ENCODE data around the gene MKRN3. TPM values are rescaled to one million over a fixed set of nuclear protein-coding genes. Genes with fewer than 3 reads are reported as not detected.

The MKRN3 gene
- total RNA-seq, 6 experiments from 2014 or later = 0.24 to 0.44 TPM; not detected in 4

GRCh38 chr15:23566071-23566554 lies 639 bp downstream of the MKRN3 start:
- DNase-seq (no peak), ATAC-seq (no peak)
- H3K4me3 ChIP-seq = no peak overlapping the region
- no peaks in the 10 kb centered on the region for H3K36me3 ChIP-seq
- TF ChIP-seq POLR2A (IDR thresholded peaks at IDR 0.05) = no peak
- no peak for TF ChIP-seq CTCF (IDR thresholded peaks at IDR 0.05)
- H3K9me3 ChIP-seq = no peaks in the 10 kb centered on the region
- intact Hi-C loops (cut with DNase I) = no loop called here
- no peak overlapping the region for H3K27ac ChIP-seq
- no peaks in the 10 kb centered on the region for H3K4me1 ChIP-seq
- no peaks in the 10 kb centered on the region for H3K27me3 ChIP-seq
- WGBS (ENCODE audit: insufficient coverage, low coverage, low lambda C conversion rate, missing lambda C conversion rate) = 57% methylated on average over 4 of the region's 22 CpGs

GRCh38 chr15:23566651-23567050 lies 1.2 kb downstream of the MKRN3 start:
- no peak for DNase-seq
- no peaks in the 10 kb centered on the region for H3K36me3 ChIP-seq
- no peak overlapping the region for H3K27ac ChIP-seq
- no peak overlapping the region for H3K4me3 ChIP-seq
- intact Hi-C loops (cut with DNase I) = no loop called here
- no peak for ATAC-seq
- H3K4me1 ChIP-seq = no peaks in the 10 kb centered on the region
- no peaks in the 10 kb centered on the region for H3K27me3 ChIP-seq
- 78% methylated on average over 4 of the region's 8 CpGs for WGBS (ENCODE audit: insufficient coverage, low coverage, low lambda C conversion rate, missing lambda C conversion rate)
- TF ChIP-seq POLR2A (IDR thresholded peaks at IDR 0.05) (no peak), CTCF (IDR thresholded peaks at IDR 0.05) (no peak)
- H3K9me3 ChIP-seq = no peaks in the 10 kb centered on the region

- no peak for DNase-seq
- Histone ChIP-seq H3K9me3 (no peaks in the 10 kb centered on the region), H3K27ac (no peak overlapping the region), H3K4me1 (no peaks in the 10 kb centered on the region), H3K36me3 (no peaks in the 10 kb centered on the region), H3K27me3 (no peaks in the 10 kb centered on the region), H3K4me3 (no peak overlapping the region)
- WGBS (ENCODE audit: insufficient coverage, low coverage, low lambda C conversion rate, missing lambda C conversion rate) = 40% methylated on average over 1 of the region's 1 CpG
- ATAC-seq = no peak
- TF ChIP-seq CTCF (IDR thresholded peaks at IDR 0.05) = no peak
- TF ChIP-seq POLR2A (IDR thresholded peaks at IDR 0.05) = no peak
- intact Hi-C loops (cut with DNase I) = no loop called here
Measured at GRCh38 chr15:23567921-23568320, 2.4 kb downstream of the MKRN3 start.

- intact Hi-C loops (cut with DNase I) = no loop called here
- H3K9me3 ChIP-seq = no peaks in the 10 kb centered on the region
- WGBS (ENCODE audit: insufficient coverage, low coverage, low lambda C conversion rate, missing lambda C conversion rate) = 37% methylated on average over 5 of the region's 5 CpGs
- no peaks in the 10 kb centered on the region for H3K36me3 ChIP-seq
- H3K4me3 ChIP-seq = no peak overlapping the region
- TF ChIP-seq POLR2A (IDR thresholded peaks at IDR 0.05) (no peak), CTCF (IDR thresholded peaks at IDR 0.05) (no peak)
- H3K4me1 ChIP-seq = no peaks in the 10 kb centered on the region
- DNase-seq (no peak), ATAC-seq (no peak)
- H3K27me3 ChIP-seq = no peaks in the 10 kb centered on the region
- H3K27ac ChIP-seq = no peak overlapping the region
Measured at GRCh38 chr15:23569151-23569925, 3.9 kb downstream of the MKRN3 start.

All from right lobe of liver (tissue), 6 donors.